Liver (tissue), 3 donors: Measurements from ENCODE around the gene FETUB.
A peak's percentile ranks its signal among the peaks of the same experiment; 100 is the strongest.

ENCODE experiments used
- FOXA1 ChIP-seq: IDR thresholded peaks from 2 replicates; pipeline ENCODE4 v1.6.1; 2016; ENCODE audit warnings: antibody characterized with exemption
- TAF1 ChIP-seq: conservative IDR thresholded peaks from 2 replicates; pipeline ENCODE4 v1.6.1; 2016; ENCODE audit warnings: antibody characterized with exemption, mild to moderate bottlenecking
- YY1 ChIP-seq: IDR thresholded peaks from 2 replicates; pipeline ENCODE4 v1.6.1; 2016; ENCODE audit warnings: antibody characterized with exemption, mild to moderate bottlenecking
- TF ChIP-seq, protein P1 (sequence below): fragments of 150-350 bp; IDR thresholded peaks from 2 replicates; pipeline ENCODE4 v1.5.1; 2017; ENCODE audit warnings: improper control_type of control experiment, low read depth, low read length; ENCODE audit not compliant: missing input control
- TF ChIP-seq, protein P2 (sequence below): IDR thresholded peaks from 2 replicates; pipeline ENCODE4 v1.6.1; 2016; ENCODE audit warnings: antibody characterized with exemption
- TF ChIP-seq, protein P3 (sequence below): IDR thresholded peaks from 2 replicates; pipeline ENCODE4 v1.6.1; 2016; ENCODE audit warnings: antibody characterized with exemption, mild to moderate bottlenecking
- TF ChIP-seq, protein P4 (sequence below): IDR thresholded peaks from 2 replicates; pipeline ENCODE4 v1.6.1; 2016; ENCODE audit warnings: antibody characterized with exemption
- donor health status: healthy.
- donor health status: healthy.

DNA sequence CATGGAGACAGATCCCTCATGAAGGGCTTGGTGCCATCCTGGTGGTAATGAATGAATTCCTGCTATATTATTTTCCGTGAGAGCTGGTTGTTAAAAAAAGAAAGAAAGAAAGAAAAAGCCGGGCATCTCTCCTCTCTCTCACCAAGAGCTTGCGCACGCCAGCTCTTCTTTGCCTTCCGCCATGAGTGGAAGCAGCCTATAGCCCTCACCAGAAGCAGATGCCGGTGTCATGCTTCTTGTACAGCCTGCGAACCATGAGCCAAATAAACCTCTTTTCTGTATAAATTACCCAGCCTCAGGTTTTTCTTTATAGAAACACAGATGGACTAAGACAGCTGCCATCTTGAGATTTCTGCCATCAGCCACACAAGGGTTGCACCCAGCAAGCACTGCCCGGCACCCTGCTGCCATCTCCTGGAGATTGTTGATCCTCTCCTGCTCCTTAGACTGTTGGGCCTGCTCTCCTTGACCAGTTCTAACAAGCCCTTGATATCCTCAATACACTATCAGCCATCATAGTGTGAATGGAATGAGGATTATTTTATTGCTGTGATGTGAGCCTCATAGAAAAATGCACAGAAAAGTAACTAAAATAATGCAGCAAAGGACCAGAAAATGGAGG lies 30.8 kb upstream of the FETUB start:
- TF ChIP-seq, protein P1, sequence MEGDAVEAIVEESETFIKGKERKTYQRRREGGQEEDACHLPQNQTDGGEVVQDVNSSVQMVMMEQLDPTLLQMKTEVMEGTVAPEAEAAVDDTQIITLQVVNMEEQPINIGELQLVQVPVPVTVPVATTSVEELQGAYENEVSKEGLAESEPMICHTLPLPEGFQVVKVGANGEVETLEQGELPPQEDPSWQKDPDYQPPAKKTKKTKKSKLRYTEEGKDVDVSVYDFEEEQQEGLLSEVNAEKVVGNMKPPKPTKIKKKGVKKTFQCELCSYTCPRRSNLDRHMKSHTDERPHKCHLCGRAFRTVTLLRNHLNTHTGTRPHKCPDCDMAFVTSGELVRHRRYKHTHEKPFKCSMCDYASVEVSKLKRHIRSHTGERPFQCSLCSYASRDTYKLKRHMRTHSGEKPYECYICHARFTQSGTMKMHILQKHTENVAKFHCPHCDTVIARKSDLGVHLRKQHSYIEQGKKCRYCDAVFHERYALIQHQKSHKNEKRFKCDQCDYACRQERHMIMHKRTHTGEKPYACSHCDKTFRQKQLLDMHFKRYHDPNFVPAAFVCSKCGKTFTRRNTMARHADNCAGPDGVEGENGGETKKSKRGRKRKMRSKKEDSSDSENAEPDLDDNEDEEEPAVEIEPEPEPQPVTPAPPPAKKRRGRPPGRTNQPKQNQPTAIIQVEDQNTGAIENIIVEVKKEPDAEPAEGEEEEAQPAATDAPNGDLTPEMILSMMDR, result peak; percentile 50
- TF ChIP-seq YY1 (peak; percentile 49), TAF1 (no peak), FOXA1 (no peak)
- TF ChIP-seq, protein P2, sequence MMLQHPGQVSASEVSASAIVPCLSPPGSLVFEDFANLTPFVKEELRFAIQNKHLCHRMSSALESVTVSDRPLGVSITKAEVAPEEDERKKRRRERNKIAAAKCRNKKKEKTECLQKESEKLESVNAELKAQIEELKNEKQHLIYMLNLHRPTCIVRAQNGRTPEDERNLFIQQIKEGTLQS, result no peak
- TF ChIP-seq, protein P3, sequence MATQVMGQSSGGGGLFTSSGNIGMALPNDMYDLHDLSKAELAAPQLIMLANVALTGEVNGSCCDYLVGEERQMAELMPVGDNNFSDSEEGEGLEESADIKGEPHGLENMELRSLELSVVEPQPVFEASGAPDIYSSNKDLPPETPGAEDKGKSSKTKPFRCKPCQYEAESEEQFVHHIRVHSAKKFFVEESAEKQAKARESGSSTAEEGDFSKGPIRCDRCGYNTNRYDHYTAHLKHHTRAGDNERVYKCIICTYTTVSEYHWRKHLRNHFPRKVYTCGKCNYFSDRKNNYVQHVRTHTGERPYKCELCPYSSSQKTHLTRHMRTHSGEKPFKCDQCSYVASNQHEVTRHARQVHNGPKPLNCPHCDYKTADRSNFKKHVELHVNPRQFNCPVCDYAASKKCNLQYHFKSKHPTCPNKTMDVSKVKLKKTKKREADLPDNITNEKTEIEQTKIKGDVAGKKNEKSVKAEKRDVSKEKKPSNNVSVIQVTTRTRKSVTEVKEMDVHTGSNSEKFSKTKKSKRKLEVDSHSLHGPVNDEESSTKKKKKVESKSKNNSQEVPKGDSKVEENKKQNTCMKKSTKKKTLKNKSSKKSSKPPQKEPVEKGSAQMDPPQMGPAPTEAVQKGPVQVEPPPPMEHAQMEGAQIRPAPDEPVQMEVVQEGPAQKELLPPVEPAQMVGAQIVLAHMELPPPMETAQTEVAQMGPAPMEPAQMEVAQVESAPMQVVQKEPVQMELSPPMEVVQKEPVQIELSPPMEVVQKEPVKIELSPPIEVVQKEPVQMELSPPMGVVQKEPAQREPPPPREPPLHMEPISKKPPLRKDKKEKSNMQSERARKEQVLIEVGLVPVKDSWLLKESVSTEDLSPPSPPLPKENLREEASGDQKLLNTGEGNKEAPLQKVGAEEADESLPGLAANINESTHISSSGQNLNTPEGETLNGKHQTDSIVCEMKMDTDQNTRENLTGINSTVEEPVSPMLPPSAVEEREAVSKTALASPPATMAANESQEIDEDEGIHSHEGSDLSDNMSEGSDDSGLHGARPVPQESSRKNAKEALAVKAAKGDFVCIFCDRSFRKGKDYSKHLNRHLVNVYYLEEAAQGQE, result no peak
- TF ChIP-seq, protein P4, sequence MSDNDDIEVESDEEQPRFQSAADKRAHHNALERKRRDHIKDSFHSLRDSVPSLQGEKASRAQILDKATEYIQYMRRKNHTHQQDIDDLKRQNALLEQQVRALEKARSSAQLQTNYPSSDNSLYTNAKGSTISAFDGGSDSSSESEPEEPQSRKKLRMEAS, result no peak
